Activated naive CD8-positive, alpha-beta T cell (primary cell): ENCODE results near the gene AKNAD1.

Experiments
- H3K27ac Mint-ChIP-seq: one replicate; pipeline ENCODE4 v1.8.0; 2021; ENCODE audit warnings: mixed read lengths
- H3K27me3 Mint-ChIP-seq: one replicate; pipeline ENCODE4 v1.8.0; 2021; ENCODE audit warnings: mixed read lengths
- H3K36me3 Mint-ChIP-seq: one replicate; pipeline ENCODE4 v1.8.0; 2021; ENCODE audit warnings: mixed read lengths
- H3K4me1 Mint-ChIP-seq: one replicate; pipeline ENCODE4 v1.8.0; 2021; ENCODE audit warnings: low read depth, mixed read lengths
- H3K4me3 Mint-ChIP-seq: one replicate; pipeline ENCODE4 v1.8.0; 2021; ENCODE audit warnings: mild to moderate bottlenecking, mixed read lengths
- H3K9me3 Mint-ChIP-seq: one replicate; pipeline ENCODE4 v1.8.0; 2021; ENCODE audit warnings: low read depth, mixed read lengths

The AKNAD1 gene

GRCh38 chr1:108880850-108881249 lies 24.0 kb upstream of the AKNAD1 start:
- no peaks in the 10 kb centered on the region for H3K36me3 Mint-ChIP-seq
- H3K9me3 Mint-ChIP-seq = no peaks in the 10 kb centered on the region
- no peak overlapping the region for H3K27ac Mint-ChIP-seq
- H3K4me3 Mint-ChIP-seq = no peak overlapping the region
- H3K27me3 Mint-ChIP-seq = peaks cover 6% of the 10 kb centered on the region
- H3K4me1 Mint-ChIP-seq = peaks cover 12% of the 10 kb centered on the region

DNA sequence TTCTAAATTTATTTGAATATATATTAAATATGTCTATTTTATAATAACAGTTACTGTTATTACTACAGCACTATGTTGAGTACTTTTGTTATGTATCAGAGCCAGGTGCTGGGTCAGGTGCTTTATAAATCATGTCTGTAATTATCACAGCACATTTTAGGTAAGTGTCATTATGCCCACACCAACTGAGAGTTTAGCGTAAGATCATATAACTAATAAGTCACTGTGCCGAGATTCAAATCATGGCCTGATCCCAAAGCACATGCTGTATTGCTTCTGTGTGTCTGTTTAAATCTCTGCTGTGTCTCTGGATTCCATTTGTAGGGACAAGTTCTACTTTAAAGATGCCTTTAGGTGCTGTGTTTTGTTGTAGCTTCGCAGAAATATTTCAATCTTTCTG lies 21.8 kb upstream of the AKNAD1 start:
- H3K4me3 Mint-ChIP-seq = no peak overlapping the region
- H3K9me3 Mint-ChIP-seq = no peaks in the 10 kb centered on the region
- H3K36me3 Mint-ChIP-seq = no peaks in the 10 kb centered on the region
- H3K4me1 Mint-ChIP-seq = peaks cover 12% of the 10 kb centered on the region
- H3K27me3 Mint-ChIP-seq = peaks cover 7% of the 10 kb centered on the region
- no peak overlapping the region for H3K27ac Mint-ChIP-seq

- Mint-ChIP-seq H3K4me1 (peaks cover 12% of the 10 kb centered on the region), H3K36me3 (no peaks in the 10 kb centered on the region), H3K27me3 (peaks cover 9% of the 10 kb centered on the region), H3K9me3 (no peaks in the 10 kb centered on the region), H3K27ac (no peak overlapping the region), H3K4me3 (peak overlapping the region; percentile 90)
These were observed 21.2 kb upstream of the AKNAD1 start for GRCh38 chr1:108878160-108878469.

GRCh38 chr1:108877348-108878159 lies 20.7 kb upstream of the AKNAD1 start:
- Mint-ChIP-seq H3K27ac (no peak overlapping the region), H3K36me3 (no peaks in the 10 kb centered on the region), H3K27me3 (peaks cover 9% of the 10 kb centered on the region), H3K4me1 (peaks cover 12% of the 10 kb centered on the region), H3K4me3 (peak overlapping the region; percentile 90), H3K9me3 (no peaks in the 10 kb centered on the region)

GRCh38 chr1:108871050-108871724 lies 14.3 kb upstream of the AKNAD1 start:
- Mint-ChIP-seq H3K27ac (no peak overlapping the region), H3K27me3 (peaks cover 7% of the 10 kb centered on the region), H3K36me3 (no peaks in the 10 kb centered on the region), H3K4me3 (no peak overlapping the region), H3K9me3 (no peaks in the 10 kb centered on the region), H3K4me1 (no peaks in the 10 kb centered on the region)

DNA sequence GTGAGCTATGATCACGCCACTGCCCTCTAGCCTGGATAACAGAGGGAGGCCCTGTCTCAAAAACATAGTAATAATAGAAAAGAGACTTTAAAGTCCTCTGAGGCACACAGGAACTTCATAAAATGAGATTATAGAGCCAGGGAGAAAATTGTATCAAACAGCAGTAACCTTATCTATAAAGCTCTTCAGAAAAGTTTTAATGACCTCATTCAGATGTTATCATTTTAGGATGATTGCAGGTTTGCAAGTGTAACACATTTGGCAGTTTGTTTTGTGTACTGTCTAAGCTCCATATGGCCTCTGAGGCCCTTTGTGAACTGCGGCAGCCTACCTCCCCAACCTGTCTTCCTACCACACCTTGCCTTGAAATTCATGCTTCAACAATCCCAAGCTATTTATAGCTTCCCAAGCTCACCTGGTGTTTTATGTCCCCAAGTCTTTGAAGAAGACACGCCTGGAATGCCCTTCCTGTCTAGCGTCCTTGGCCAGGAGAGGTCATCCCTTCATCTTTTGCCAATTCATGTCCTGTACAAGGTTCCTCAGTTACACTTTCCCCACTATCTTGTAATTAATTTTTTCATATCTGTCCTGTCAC lies 8.5 kb upstream of the AKNAD1 start:
- no peaks in the 10 kb centered on the region for H3K36me3 Mint-ChIP-seq
- no peak overlapping the region for H3K27ac Mint-ChIP-seq
- H3K27me3 Mint-ChIP-seq = peaks cover 9% of the 10 kb centered on the region
- no peaks in the 10 kb centered on the region for H3K9me3 Mint-ChIP-seq
- no peak overlapping the region for H3K4me3 Mint-ChIP-seq
- no peaks in the 10 kb centered on the region for H3K4me1 Mint-ChIP-seq

DNA sequence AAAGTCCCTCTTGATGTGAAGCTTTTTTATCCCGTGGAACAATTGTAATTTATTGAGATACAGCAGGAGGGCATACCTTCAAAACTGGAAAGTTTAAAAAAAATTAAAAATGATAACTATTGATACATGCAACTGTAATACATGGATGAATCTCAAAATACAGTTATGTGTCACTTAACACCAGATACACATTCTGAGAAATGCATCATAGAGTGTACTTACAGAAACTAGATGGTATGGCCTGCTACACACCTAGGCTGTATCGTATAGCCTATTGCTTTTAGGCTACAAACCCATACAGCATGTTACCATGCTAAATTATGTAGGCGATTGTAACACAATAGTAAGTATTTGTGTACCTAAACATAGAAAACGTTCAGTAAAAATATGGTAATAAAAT lies 7.1 kb upstream of the AKNAD1 start:
- Mint-ChIP-seq H3K27ac (no peak overlapping the region), H3K36me3 (no peaks in the 10 kb centered on the region), H3K9me3 (no peaks in the 10 kb centered on the region), H3K4me3 (no peak overlapping the region), H3K27me3 (peaks cover 13% of the 10 kb centered on the region), H3K4me1 (no peaks in the 10 kb centered on the region)

GRCh38 chr1:108862698-108863477 lies 6.0 kb upstream of the AKNAD1 start:
- H3K4me1 Mint-ChIP-seq = peaks cover 3% of the 10 kb centered on the region
- H3K4me3 Mint-ChIP-seq = no peak overlapping the region
- H3K36me3 Mint-ChIP-seq = no peaks in the 10 kb centered on the region
- peaks cover 13% of the 10 kb centered on the region for H3K27me3 Mint-ChIP-seq
- H3K27ac Mint-ChIP-seq = no peak overlapping the region
- no peaks in the 10 kb centered on the region for H3K9me3 Mint-ChIP-seq

DNA sequence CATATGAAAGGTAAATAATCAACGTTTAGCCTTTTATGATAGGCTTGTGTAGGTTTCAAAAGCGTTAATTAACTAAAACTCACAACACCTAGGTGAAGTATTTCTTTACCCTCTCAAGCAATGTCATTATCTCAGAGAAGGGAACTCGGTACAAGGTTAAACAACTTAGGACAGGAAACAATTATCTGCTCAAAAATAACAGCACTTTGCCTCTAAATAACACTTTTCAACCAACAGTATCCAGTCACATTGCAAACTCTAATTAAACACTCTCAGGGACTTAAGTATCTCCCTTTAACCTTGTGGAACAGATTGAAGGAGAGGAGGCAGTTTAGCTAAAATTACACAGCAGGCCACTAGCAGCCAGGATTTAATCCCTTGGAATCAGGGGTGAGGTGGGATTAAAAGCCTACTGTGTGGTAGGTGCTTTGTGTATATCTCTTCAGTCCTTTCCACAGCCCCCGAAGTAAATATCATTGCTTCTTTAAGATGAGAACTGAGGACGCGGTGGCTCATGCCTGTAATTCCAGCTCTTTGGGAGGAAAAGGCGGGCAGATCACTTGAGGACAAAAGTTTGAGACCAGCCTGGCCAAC lies 5.2 kb upstream of the AKNAD1 start:
- peaks cover 3% of the 10 kb centered on the region for H3K4me1 Mint-ChIP-seq
- no peak overlapping the region for H3K4me3 Mint-ChIP-seq
- no peaks in the 10 kb centered on the region for H3K36me3 Mint-ChIP-seq
- peaks cover 13% of the 10 kb centered on the region for H3K27me3 Mint-ChIP-seq
- no peaks in the 10 kb centered on the region for H3K9me3 Mint-ChIP-seq
- no peak overlapping the region for H3K27ac Mint-ChIP-seq

DNA sequence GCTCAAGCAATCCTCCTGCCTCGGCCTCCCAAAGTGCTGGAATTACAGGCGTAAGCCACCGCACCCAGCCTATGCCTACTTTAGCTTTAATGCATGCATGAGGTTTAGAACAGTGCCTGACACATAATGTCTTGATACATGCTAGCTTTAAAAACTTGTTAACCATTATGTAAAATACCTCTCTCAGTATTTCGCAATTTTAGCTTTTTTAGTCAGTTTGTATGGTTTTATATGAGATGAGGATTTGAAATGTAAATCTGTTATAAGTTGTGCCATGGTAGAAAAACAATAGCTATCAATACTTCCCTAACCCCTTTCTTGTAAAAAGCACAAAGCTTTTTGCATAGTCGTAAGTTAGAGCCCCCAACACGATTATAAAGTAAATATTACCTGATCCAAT lies 4.7 kb upstream of the AKNAD1 start:
- Mint-ChIP-seq H3K4me1 (peaks cover 3% of the 10 kb centered on the region), H3K36me3 (no peaks in the 10 kb centered on the region), H3K27ac (no peak overlapping the region)

GRCh38 chr1:108860190-108860907 lies 3.5 kb upstream of the AKNAD1 start:
- H3K27ac Mint-ChIP-seq = no peak overlapping the region
- no peaks in the 10 kb centered on the region for H3K36me3 Mint-ChIP-seq
- H3K9me3 Mint-ChIP-seq = no peaks in the 10 kb centered on the region
- H3K4me1 Mint-ChIP-seq = peaks cover 3% of the 10 kb centered on the region
- no peak overlapping the region for H3K4me3 Mint-ChIP-seq
- H3K27me3 Mint-ChIP-seq = peaks cover 6% of the 10 kb centered on the region

More for the DNA sequence above, 4.7 kb upstream of the AKNAD1 start:
- H3K9me3 Mint-ChIP-seq = no peaks in the 10 kb centered on the region
- no peak overlapping the region for H3K4me3 Mint-ChIP-seq
- peaks cover 9% of the 10 kb centered on the region for H3K27me3 Mint-ChIP-seq

- Mint-ChIP-seq H3K4me3 (no peak overlapping the region), H3K27me3 (peaks cover 12% of the 10 kb centered on the region), H3K27ac (no peak overlapping the region), H3K36me3 (no peaks in the 10 kb centered on the region), H3K4me1 (peaks cover 3% of the 10 kb centered on the region), H3K9me3 (no peaks in the 10 kb centered on the region)
These were observed 1.5 kb upstream of the AKNAD1 start for GRCh38 chr1:108858230-108858950.

DNA sequence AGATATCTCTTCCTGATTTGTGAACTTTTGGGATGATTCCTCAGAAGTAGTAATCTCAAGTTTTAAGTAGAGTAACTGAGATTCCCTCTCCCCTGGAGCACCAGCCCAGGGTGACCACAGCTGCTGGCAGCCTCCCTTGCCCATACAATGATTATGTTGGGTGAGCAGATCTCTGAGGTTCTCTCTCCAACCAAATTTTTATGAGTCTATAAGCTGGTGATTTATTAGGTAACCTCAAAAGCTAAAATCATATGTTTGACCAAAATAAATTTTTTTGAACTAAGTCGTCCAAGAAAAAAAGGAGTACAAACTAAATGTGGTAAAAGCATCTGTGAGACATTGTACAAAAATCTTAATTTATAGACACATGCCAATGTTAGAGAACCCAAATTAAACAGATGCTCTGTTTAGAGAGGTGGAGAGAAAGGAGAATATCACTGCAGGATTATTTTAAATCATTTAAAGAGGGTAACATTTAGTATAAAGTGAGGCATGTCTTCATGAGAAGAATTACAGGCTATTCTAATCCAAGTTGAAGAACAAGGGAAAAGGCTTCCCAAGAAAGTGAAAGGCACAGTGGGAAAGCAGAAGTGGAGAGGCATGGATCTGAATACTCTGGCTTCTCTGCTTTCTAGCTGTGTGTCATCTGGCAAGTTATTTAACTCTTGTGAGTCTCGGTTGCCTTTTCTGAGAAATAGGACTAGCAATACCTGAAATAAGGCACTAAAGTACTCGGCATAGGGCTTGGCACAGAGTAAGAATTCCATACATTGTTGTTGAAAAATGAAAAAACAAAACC lies 2.5 kb downstream of the AKNAD1 start:
- no peak overlapping the region for H3K27ac Mint-ChIP-seq
- peaks cover 8% of the 10 kb centered on the region for H3K4me1 Mint-ChIP-seq

More for the DNA sequence above, 2.5 kb downstream of the AKNAD1 start:
- peaks cover 6% of the 10 kb centered on the region for H3K27me3 Mint-ChIP-seq
- no peaks in the 10 kb centered on the region for H3K9me3 Mint-ChIP-seq
- H3K36me3 Mint-ChIP-seq = no peaks in the 10 kb centered on the region
- no peak overlapping the region for H3K4me3 Mint-ChIP-seq
